ENCODE results near the gene KDM2B. TPM values are rescaled to one million over a fixed set of nuclear protein-coding genes. Genes with fewer than 3 reads are reported as not detected.

The KDM2B gene
- total and polyA plus RNA-seq, 4 experiments from 2014 or later = 7.7 to 101 (median 59.6) TPM

GRCh38 chr12:121456551-121456950 is 124.3 kb downstream of the KDM2B start:
- Mint-ChIP-seq H3K9me3 (peaks cover 0 to 2% (median 0%) of the 10 kb centered on the region in 8 donors), H3K36me3 (peaks cover 13% of the 10 kb centered on the region in 2 donors), H3K4me1 (peaks cover 30 to 69% (median 34%) of the 10 kb centered on the region in 4 donors), H3K27me3 (no peaks in the 10 kb centered on the region), H3K4me3 (no peak overlapping the region), H3K27ac (peak overlapping the region in 2 of 7 donors; percentile 19 to 68)
- Histone ChIP-seq H3K27me3 (ENCODE audit: insufficient read depth, low read length) (no peaks in the 10 kb centered on the region), H3K36me3 (ENCODE audit: insufficient read depth, low read length) (peaks cover 3% of the 10 kb centered on the region), H3K4me3 (ENCODE audit: low read length in 2 of 2) (no peak overlapping the region), H3K4me1 (ENCODE audit: insufficient read depth, low read length) (peaks cover 17% of the 10 kb centered on the region), H3K9me3 (ENCODE audit: control insufficient read depth in 1 of 2, low read length in 2 of 2) (no peaks in the 10 kb centered on the region), H3K27ac (ENCODE audit: low read depth, low read length) (no peak overlapping the region)
- no peak for DNase-seq
- ChIA-PET CTCF (ENCODE audit: partially characterized antibody) (interaction anchor here (0.7 to 5.5 kb wide), 3 partner anchors 10 to 70 kb away, joined by 3 to 33 read pairs (median 3); no protein-coding TSS in a partner anchor), POLR2A (ENCODE audit: partially characterized antibody) (interaction anchor here (0.9 kb wide), 1 partner anchor 56 kb away, joined by 3 read pairs; the partner anchor contains the start of gene RNF34)
- intact Hi-C loops (cut with micrococcal nuclease) = no loop called here

GRCh38 chr12:121455766-121456420 is 124.9 kb downstream of the KDM2B start:
- POLR2A ChIA-PET (ENCODE audit: partially characterized antibody) = interaction anchor here (0.6 to 0.9 kb wide), 2 partner anchors 44 to 56 kb away, joined by 3 read pairs; partner anchors contain the start of gene RNF34
- no peak for DNase-seq
- Histone ChIP-seq H3K36me3 (ENCODE audit: insufficient read depth, low read length) (peaks cover 3% of the 10 kb centered on the region), H3K27me3 (ENCODE audit: insufficient read depth, low read length) (no peaks in the 10 kb centered on the region), H3K9me3 (ENCODE audit: control insufficient read depth in 1 of 2, low read length in 2 of 2) (no peaks in the 10 kb centered on the region), H3K27ac (ENCODE audit: low read depth, low read length) (no peak overlapping the region), H3K4me3 (ENCODE audit: low read length in 2 of 2) (no peak overlapping the region), H3K4me1 (ENCODE audit: insufficient read depth, low read length) (peaks cover 17% of the 10 kb centered on the region)
- H3K4me3 Mint-ChIP-seq = no peak overlapping the region
- H3K9me3 Mint-ChIP-seq = peaks cover 0 to 2% (median 0%) of the 10 kb centered on the region in 8 donors
- intact Hi-C loops (cut with micrococcal nuclease) = no loop called here
- peak overlapping the region in 2 of 7 donors; percentile 49 to 55 for H3K27ac Mint-ChIP-seq
- no peaks in the 10 kb centered on the region for H3K27me3 Mint-ChIP-seq
- CTCF ChIA-PET (ENCODE audit: partially characterized antibody) = interaction anchor here (5.5 kb wide), 1 partner anchor 13 kb away, joined by 33 read pairs; no protein-coding TSS in a partner anchor
- H3K4me1 Mint-ChIP-seq = peaks cover 26 to 67% (median 32%) of the 10 kb centered on the region in 4 donors
- H3K36me3 Mint-ChIP-seq = peaks cover 9 to 18% of the 10 kb centered on the region in 2 donors

GRCh38 chr12:121454921-121455320 is 125.9 kb downstream of the KDM2B start:
- H3K4me3 Mint-ChIP-seq = no peak overlapping the region
- peaks cover 21 to 59% (median 25%) of the 10 kb centered on the region in 4 donors for H3K4me1 Mint-ChIP-seq
- H3K27me3 ChIP-seq (ENCODE audit: insufficient read depth, low read length) = no peaks in the 10 kb centered on the region
- no peak overlapping the region for H3K27ac ChIP-seq (ENCODE audit: low read depth, low read length)
- H3K9me3 Mint-ChIP-seq = peaks cover 0 to 2% (median 0%) of the 10 kb centered on the region in 8 donors
- no peak for DNase-seq
- peaks cover 3% of the 10 kb centered on the region for H3K36me3 ChIP-seq (ENCODE audit: insufficient read depth, low read length)
- no peak overlapping the region for H3K4me3 ChIP-seq (ENCODE audit: low read length in 2 of 2)
- ChIA-PET POLR2A (ENCODE audit: partially characterized antibody) (interaction anchor here (0.6 kb wide), 1 partner anchor 43 kb away, joined by 3 read pairs; no protein-coding TSS in a partner anchor), CTCF (ENCODE audit: partially characterized antibody) (interaction anchor here (1.1 to 5.5 kb wide), 3 partner anchors 10 to 23 kb away, joined by 3 to 33 read pairs (median 4); no protein-coding TSS in a partner anchor)
- H3K36me3 Mint-ChIP-seq = peaks cover 9 to 18% of the 10 kb centered on the region in 2 donors
- H3K27ac Mint-ChIP-seq = peak overlapping the region in 4 of 7 donors; percentile 31 to 79 (median 72)
- peaks cover 13% of the 10 kb centered on the region for H3K4me1 ChIP-seq (ENCODE audit: insufficient read depth, low read length)
- no peaks in the 10 kb centered on the region for H3K9me3 ChIP-seq (ENCODE audit: control insufficient read depth in 1 of 2, low read length in 2 of 2)
- H3K27me3 Mint-ChIP-seq = no peaks in the 10 kb centered on the region
- intact Hi-C loops (cut with micrococcal nuclease) = no loop called here

GRCh38 chr12:121453629-121454028 is 127.2 kb downstream of the KDM2B start:
- Mint-ChIP-seq H3K4me3 (no peak overlapping the region), H3K4me1 (peaks cover 22 to 63% (median 30%) of the 10 kb centered on the region in 4 donors), H3K36me3 (peaks cover 10 to 22% of the 10 kb centered on the region in 2 donors), H3K9me3 (peaks cover 0 to 2% (median 0%) of the 10 kb centered on the region in 8 donors), H3K27me3 (no peaks in the 10 kb centered on the region), H3K27ac (no peak overlapping the region)
- POLR2A ChIA-PET (ENCODE audit: partially characterized antibody) = no interaction called here
- Histone ChIP-seq H3K27me3 (ENCODE audit: insufficient read depth, low read length) (no peaks in the 10 kb centered on the region), H3K9me3 (ENCODE audit: control insufficient read depth in 1 of 2, low read length in 2 of 2) (no peaks in the 10 kb centered on the region), H3K4me1 (ENCODE audit: insufficient read depth, low read length) (peaks cover 12% of the 10 kb centered on the region), H3K4me3 (ENCODE audit: low read length in 2 of 2) (no peak overlapping the region), H3K36me3 (ENCODE audit: insufficient read depth, low read length) (peaks cover 3% of the 10 kb centered on the region), H3K27ac (ENCODE audit: low read depth, low read length) (no peak overlapping the region)
- DNase-seq = no peak
- intact Hi-C loops (cut with micrococcal nuclease) = no loop called here
- CTCF ChIA-PET (ENCODE audit: partially characterized antibody) = interaction anchor here (5.5 kb wide), 1 partner anchor 11 kb away, joined by 33 read pairs; no protein-coding TSS in a partner anchor

- H3K4me1 ChIP-seq (ENCODE audit: insufficient read depth, low read length) = peaks cover 12% of the 10 kb centered on the region
- Mint-ChIP-seq H3K27me3 (no peaks in the 10 kb centered on the region), H3K4me3 (no peak overlapping the region), H3K27ac (no peak overlapping the region), H3K36me3 (peaks cover 13 to 25% of the 10 kb centered on the region in 2 donors), H3K4me1 (peaks cover 24 to 66% (median 30%) of the 10 kb centered on the region in 4 donors), H3K9me3 (peaks cover 0 to 2% (median 0%) of the 10 kb centered on the region in 8 donors)
- H3K4me3 ChIP-seq (ENCODE audit: low read length in 2 of 2) = no peak overlapping the region
- H3K9me3 ChIP-seq (ENCODE audit: control insufficient read depth in 1 of 2, low read length in 2 of 2) = no peaks in the 10 kb centered on the region
- POLR2A ChIA-PET (ENCODE audit: partially characterized antibody) = no interaction called here
- H3K27me3 ChIP-seq (ENCODE audit: insufficient read depth, low read length) = no peaks in the 10 kb centered on the region
- H3K27ac ChIP-seq (ENCODE audit: low read depth, low read length) = no peak overlapping the region
- no peak for DNase-seq
- intact Hi-C loops (cut with micrococcal nuclease) = no loop called here
- H3K36me3 ChIP-seq (ENCODE audit: insufficient read depth, low read length) = peaks cover 3% of the 10 kb centered on the region
- CTCF ChIA-PET (ENCODE audit: partially characterized antibody) = interaction anchor here (5.5 kb wide), 1 partner anchor 10 kb away, joined by 33 read pairs; no protein-coding TSS in a partner anchor
These were observed 127.8 kb downstream of the KDM2B start for GRCh38 chr12:121452985-121453360.

GRCh38 chr12:121452340-121452984 is 128.4 kb downstream of the KDM2B start:
- Mint-ChIP-seq H3K9me3 (peaks cover 0 to 2% (median 0%) of the 10 kb centered on the region in 8 donors), H3K27me3 (no peaks in the 10 kb centered on the region), H3K36me3 (peaks cover 10 to 25% of the 10 kb centered on the region in 2 donors), H3K27ac (peak overlapping the region in 3 of 7 donors; percentile 26 to 66 (median 55)), H3K4me3 (peak overlapping the region in 1 of 8 donors; percentile 33), H3K4me1 (peaks cover 20 to 61% (median 27%) of the 10 kb centered on the region in 4 donors)
- DNase-seq = no peak
- no peak overlapping the region for H3K4me3 ChIP-seq (ENCODE audit: low read length in 2 of 2)
- H3K9me3 ChIP-seq (ENCODE audit: control insufficient read depth in 1 of 2, low read length in 2 of 2) = no peaks in the 10 kb centered on the region
- CTCF ChIA-PET (ENCODE audit: partially characterized antibody) = interaction anchor here (5.5 kb wide), 1 partner anchor 9 kb away, joined by 33 read pairs; no protein-coding TSS in a partner anchor
- POLR2A ChIA-PET (ENCODE audit: partially characterized antibody) = no interaction called here
- H3K27me3 ChIP-seq (ENCODE audit: insufficient read depth, low read length) = no peaks in the 10 kb centered on the region
- intact Hi-C loops (cut with micrococcal nuclease) = no loop called here
- H3K4me1 ChIP-seq (ENCODE audit: insufficient read depth, low read length) = peaks cover 12% of the 10 kb centered on the region
- no peak overlapping the region for H3K27ac ChIP-seq (ENCODE audit: low read depth, low read length)
- H3K36me3 ChIP-seq (ENCODE audit: insufficient read depth, low read length) = peaks cover 3% of the 10 kb centered on the region

GRCh38 chr12:121451961-121452339 is 128.9 kb downstream of the KDM2B start:
- H3K4me3 ChIP-seq (ENCODE audit: low read length in 2 of 2) = no peak overlapping the region
- peaks cover 0 to 2% (median 0%) of the 10 kb centered on the region in 8 donors for H3K9me3 Mint-ChIP-seq
- POLR2A ChIA-PET (ENCODE audit: partially characterized antibody) = no interaction called here
- H3K27ac ChIP-seq (ENCODE audit: low read depth, low read length) = no peak overlapping the region
- no peaks in the 10 kb centered on the region for H3K27me3 Mint-ChIP-seq
- H3K27ac Mint-ChIP-seq = peak overlapping the region in 5 of 7 donors; percentile 26 to 70 (median 65)
- H3K36me3 ChIP-seq (ENCODE audit: insufficient read depth, low read length) = peaks cover 3% of the 10 kb centered on the region
- H3K4me1 ChIP-seq (ENCODE audit: insufficient read depth, low read length) = peaks cover 12% of the 10 kb centered on the region
- H3K27me3 ChIP-seq (ENCODE audit: insufficient read depth, low read length) = no peaks in the 10 kb centered on the region
- H3K4me1 Mint-ChIP-seq = peaks cover 19 to 56% (median 25%) of the 10 kb centered on the region in 4 donors
- H3K9me3 ChIP-seq (ENCODE audit: control insufficient read depth in 1 of 2, low read length in 2 of 2) = no peaks in the 10 kb centered on the region
- H3K36me3 Mint-ChIP-seq = peaks cover 10 to 23% of the 10 kb centered on the region in 2 donors
- H3K4me3 Mint-ChIP-seq = peak overlapping the region in 4 of 8 donors; percentile 33 to 56 (median 43)
- CTCF ChIA-PET (ENCODE audit: partially characterized antibody) = interaction anchor here (5.5 kb wide), 1 partner anchor 9 kb away, joined by 33 read pairs; no protein-coding TSS in a partner anchor
- intact Hi-C loops (cut with micrococcal nuclease) = no loop called here
- no peak for DNase-seq
